Right lobe of liver (tissue), 4 donors: ENCODE data around the gene ANP32B.

Source experiments
- POLR2A ChIP-seq: fragments of 450-650 bp; IDR thresholded peaks from one replicate; pipeline ENCODE4 v1.6.1; 2017; ENCODE audit warnings: antibody characterized with exemption, mild to moderate bottlenecking
- TF ChIP-seq, protein P1 (sequence below), 4 donors: fragments of 200-600 bp in 3 of 4; fragments of 450-650 bp in 1 of 4; IDR thresholded peaks; one replicate each; pipeline versions ENCODE4 v1.5.1 to v1.8.0; 2016 to 2022; ENCODE audit warnings: antibody characterized with exemption in 4 of 4, mild to moderate bottlenecking in 2 of 4
- donor health status: DM: no; HTN: no; CAD: no.
- donor health status: DM: no; HTN: no; CAD: no.
- donor health status: DM: no; HTN: yes; CAD: no.

DNA sequence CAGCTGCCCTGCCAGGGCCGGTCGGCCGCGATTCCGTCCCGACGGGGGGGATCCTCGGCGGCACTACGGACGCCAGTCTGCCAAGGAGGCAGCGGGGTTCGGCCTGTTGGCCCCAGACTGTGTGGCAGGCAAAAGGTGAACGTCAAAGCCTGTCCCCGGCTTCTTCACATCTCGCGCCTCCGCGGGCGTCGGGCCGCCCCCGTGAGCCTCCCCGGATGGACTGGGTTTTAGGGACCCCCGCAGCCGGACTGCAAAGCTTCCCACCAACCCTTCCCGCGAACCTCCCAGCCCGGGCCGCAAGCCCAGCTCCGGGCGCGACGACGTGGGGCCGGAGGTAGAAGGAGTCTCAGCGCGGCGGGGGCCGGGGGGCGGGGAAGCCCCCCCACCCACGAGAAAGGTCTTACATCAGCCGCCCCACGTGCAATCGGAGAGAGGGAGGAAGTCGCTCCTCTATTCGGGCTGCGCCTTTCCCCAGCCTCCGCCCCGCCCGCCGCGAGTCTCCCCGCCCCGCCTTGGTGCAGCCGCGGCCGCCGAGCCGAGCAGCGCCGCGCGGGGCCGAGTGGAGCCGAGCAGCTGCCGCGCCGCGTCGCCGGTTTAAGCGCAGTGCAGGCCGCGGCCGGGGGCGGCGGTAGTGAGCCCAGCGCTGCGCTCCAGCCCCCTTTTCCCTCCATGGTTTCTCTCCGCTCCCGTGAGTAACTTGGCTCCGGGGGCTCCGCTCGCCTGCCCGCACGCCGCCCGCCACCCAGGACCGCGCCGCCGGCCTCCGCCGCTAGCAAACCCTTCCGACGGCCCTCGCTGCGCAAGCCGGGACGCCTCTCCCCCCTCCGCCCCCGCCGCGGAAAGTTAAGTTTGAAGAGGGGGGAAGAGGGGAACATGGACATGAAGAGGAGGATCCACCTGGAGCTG, at the start of gene ANP32B:
- TF ChIP-seq, protein P1, sequence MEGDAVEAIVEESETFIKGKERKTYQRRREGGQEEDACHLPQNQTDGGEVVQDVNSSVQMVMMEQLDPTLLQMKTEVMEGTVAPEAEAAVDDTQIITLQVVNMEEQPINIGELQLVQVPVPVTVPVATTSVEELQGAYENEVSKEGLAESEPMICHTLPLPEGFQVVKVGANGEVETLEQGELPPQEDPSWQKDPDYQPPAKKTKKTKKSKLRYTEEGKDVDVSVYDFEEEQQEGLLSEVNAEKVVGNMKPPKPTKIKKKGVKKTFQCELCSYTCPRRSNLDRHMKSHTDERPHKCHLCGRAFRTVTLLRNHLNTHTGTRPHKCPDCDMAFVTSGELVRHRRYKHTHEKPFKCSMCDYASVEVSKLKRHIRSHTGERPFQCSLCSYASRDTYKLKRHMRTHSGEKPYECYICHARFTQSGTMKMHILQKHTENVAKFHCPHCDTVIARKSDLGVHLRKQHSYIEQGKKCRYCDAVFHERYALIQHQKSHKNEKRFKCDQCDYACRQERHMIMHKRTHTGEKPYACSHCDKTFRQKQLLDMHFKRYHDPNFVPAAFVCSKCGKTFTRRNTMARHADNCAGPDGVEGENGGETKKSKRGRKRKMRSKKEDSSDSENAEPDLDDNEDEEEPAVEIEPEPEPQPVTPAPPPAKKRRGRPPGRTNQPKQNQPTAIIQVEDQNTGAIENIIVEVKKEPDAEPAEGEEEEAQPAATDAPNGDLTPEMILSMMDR (IDR thresholded peaks at IDR 0.05) = peak; percentile 85 to 96 (median 92)
- TF ChIP-seq POLR2A = peak; percentile 51
